Transverse colon (tissue), 3 donors: ENCODE data around the gene EID2B.

ENCODE experiments used
- CTCF ChIP-seq, 5 experiments: fragments of 200-600 bp in 3 of 5; fragments of 450-650 bp in 2 of 5; sonication (generic) in 3 of 5; IDR thresholded peaks; 1 replicate in 2 of 5; 2 replicates in 3 of 5; pipeline ENCODE4 v1.5.1; 2016 to 2017; ENCODE audit warnings: antibody characterized with exemption in 5 of 5, inconsistent platforms in 3 of 5, mild to moderate bottlenecking in 2 of 5, moderate library complexity in 1 of 5
- EP300 ChIP-seq: sonication (generic); formaldehyde crosslinking; IDR thresholded peaks from one replicate; pipeline ENCODE4 v1.6.1; 2017; ENCODE audit warnings: antibody characterized with exemption, low read depth

- TF ChIP-seq CTCF (IDR thresholded peaks at IDR 0.05) = no peak
- no peak for TF ChIP-seq EP300
Measured at GRCh38 chr19:39494661-39495060, 38.0 kb downstream of the EID2B start.
